ENCODE data around the gene CRAMP1. TPM values are rescaled to one million over a fixed set of nuclear protein-coding genes. Genes with fewer than 3 reads are reported as not detected.

The CRAMP1 gene
- total RNA-seq, 4 donors from 2014 or later, result 9.1 to 15.5 (median 12.5) TPM

DNA sequence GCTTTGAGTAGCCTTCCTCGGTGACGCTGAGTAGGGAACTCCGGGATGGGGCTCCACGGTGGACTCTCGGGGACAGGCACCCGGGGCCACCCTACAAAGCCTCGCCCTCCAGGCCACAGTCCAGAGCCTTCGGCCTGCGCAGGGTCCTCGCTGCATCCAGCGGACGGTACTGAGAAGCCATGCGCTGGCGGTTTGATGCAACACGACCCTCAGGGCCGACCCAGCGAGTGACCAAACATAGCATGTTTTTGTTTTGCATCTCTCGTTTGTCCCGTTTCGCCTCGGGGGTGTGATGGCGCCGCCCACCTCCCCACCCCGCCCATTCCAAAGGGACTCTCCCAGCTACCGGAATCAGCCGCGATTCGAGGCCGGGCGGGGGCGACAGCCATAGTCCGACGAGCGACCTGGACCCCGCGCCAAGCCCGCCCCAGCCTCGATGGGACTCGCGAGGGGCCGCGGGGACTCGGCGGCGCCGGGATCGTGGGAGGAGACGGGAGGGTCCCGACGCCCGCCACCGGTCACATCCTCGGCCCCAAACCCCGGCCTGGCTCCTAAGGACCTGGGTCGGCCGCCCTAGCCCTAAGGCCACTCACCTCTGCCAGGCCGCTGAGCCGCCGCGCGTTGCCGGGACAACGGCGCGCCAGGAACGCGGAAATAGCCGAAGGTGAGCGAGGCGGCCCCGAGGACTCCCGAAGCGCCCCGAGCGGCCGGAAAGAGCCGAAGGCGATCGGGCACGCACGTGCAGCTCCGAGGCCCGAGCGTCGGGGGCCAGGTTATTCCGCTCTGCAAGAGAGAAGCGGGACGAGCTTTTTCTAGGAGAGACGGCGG lies 1.9 kb upstream of the CRAMP1 start:
- TF ChIP-seq POLR2A (IDR thresholded peaks at IDR 0.05; ENCODE audit: low read depth) (no peak), POLR2AphosphoS5 (IDR thresholded peaks at IDR 0.05) (peak; percentile 50 to 74)
- Histone ChIP-seq H3K9me3 (no peaks in the 10 kb centered on the region), H3K4me3 (peak overlapping the region; percentile 88 to 98 (median 94)), H3K27ac (replicated peaks in 1 of 4) (peak overlapping the region; percentile 79 to 94 (median 86)), H3K36me3 (peaks cover 4 to 32% (median 19%) of the 10 kb centered on the region in 4 donors), H3K27me3 (no peaks in the 10 kb centered on the region), H3K4me1 (peaks cover 35 to 52% (median 45%) of the 10 kb centered on the region in 4 donors)
- 0% methylated on average over 17 of the region's 90 CpGs for WGBS
- intact Hi-C loops (cut with DNase I), result loop anchor here (5.0 to 10.0 kb wide), 3 partner anchors 95 to 162 kb away; partner anchors contain the start of genes EME2, MAPK8IP3, MRPS34 and NME3
- peak; percentile 96 for DNase-seq (ENCODE audit: extremely low spot score)

DNA sequence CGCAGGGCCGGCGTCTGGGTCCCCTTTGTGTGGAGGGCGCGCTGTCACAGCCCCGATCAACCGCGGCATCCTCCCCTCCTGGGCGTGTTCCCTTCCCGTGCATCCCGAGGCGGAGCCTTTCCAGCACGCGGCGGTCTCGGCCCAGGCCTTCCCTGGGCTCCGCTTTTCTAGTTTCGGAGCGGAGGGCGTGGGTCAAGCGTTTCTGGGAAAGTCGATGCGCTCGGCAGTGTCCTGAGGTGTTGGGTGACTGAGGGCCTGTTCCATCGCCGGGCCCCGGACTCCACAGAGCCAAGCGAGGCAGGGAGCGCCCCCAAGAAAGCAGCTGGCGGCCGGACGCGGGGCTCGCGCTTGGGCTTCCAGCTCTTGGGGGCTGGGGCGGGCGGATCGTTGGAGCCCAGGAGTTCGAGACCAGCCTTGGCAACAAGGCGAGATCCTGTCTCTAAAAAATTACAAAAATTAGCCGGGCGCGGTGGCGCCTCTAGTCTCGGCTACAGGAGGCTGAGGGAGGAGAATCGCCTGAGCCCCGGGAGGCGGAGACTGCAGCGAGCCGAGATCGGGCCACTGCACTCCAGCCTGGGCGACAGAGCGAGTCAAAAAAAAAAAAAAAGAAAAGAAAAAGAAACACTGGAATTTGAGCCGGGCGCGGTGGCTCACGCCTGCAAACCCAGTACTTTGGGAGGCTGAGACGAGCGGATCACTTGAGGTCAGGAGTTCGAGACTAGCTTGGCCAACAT lies 1.1 kb upstream of the CRAMP1 start:
- WGBS, result 9% methylated on average over 22 of the region's 60 CpGs
- TF ChIP-seq, protein P1, sequence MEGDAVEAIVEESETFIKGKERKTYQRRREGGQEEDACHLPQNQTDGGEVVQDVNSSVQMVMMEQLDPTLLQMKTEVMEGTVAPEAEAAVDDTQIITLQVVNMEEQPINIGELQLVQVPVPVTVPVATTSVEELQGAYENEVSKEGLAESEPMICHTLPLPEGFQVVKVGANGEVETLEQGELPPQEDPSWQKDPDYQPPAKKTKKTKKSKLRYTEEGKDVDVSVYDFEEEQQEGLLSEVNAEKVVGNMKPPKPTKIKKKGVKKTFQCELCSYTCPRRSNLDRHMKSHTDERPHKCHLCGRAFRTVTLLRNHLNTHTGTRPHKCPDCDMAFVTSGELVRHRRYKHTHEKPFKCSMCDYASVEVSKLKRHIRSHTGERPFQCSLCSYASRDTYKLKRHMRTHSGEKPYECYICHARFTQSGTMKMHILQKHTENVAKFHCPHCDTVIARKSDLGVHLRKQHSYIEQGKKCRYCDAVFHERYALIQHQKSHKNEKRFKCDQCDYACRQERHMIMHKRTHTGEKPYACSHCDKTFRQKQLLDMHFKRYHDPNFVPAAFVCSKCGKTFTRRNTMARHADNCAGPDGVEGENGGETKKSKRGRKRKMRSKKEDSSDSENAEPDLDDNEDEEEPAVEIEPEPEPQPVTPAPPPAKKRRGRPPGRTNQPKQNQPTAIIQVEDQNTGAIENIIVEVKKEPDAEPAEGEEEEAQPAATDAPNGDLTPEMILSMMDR (IDR thresholded peaks at IDR 0.05), result no peak
- TF ChIP-seq POLR2AphosphoS5 (IDR thresholded peaks at IDR 0.05), result no peak
- TF ChIP-seq POLR2A (IDR thresholded peaks at IDR 0.05; ENCODE audit: low read depth), result no peak
- TF ChIP-seq EP300 (IDR thresholded peaks at IDR 0.05), result no peak
- H3K9me3 ChIP-seq, result no peaks in the 10 kb centered on the region
- intact Hi-C loops (cut with DNase I), result loop anchor here (5.0 to 10.0 kb wide), 3 partner anchors 94 to 161 kb away; partner anchors contain the start of genes EME2, MAPK8IP3, MRPS34 and NME3
- peak overlapping the region; percentile 79 to 94 (median 86) for H3K27ac ChIP-seq (replicated peaks in 1 of 4)
- no peaks in the 10 kb centered on the region for H3K27me3 ChIP-seq
- no peak for DNase-seq (ENCODE audit: extremely low spot score)
- peak overlapping the region; percentile 88 to 98 (median 94) for H3K4me3 ChIP-seq
- peaks cover 4 to 24% (median 12%) of the 10 kb centered on the region in 4 donors for H3K36me3 ChIP-seq
- H3K4me1 ChIP-seq, result peaks cover 43 to 60% (median 53%) of the 10 kb centered on the region in 4 donors

DNA sequence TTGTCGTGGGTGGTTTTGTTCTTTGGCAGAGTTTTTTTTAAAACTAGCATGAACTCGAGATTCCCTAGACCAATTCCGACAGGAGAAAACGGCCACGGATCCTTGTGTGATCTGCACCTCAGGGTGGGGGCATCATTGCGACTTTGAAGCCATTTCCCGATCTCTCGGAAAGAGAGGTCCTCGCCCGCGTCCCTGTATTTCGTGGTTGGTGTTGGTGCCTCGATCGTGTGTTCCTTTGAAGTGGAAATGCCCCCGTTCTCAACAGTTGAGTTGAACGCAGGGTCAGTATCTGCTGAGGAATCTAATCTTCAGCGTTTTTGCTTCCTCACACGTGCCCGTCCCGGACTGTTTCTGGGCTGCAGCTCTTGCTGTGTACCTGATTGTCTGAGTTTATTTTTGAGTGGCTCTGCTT lies 1.1 kb downstream of the CRAMP1 start:
- intact Hi-C loops (cut with DNase I), result loop anchor here (5.0 to 10.0 kb wide), 3 partner anchors 92 to 159 kb away; partner anchors contain the start of genes EME2, MAPK8IP3, MRPS34 and NME3
- H3K27me3 ChIP-seq, result no peaks in the 10 kb centered on the region
- peaks cover 45 to 69% (median 64%) of the 10 kb centered on the region in 4 donors for H3K4me1 ChIP-seq
- peaks cover 0 to 22% (median 10%) of the 10 kb centered on the region in 4 donors for H3K36me3 ChIP-seq
- no peaks in the 10 kb centered on the region for H3K9me3 ChIP-seq
- 2% methylated on average over 20 of the region's 20 CpGs for WGBS
- no peak for DNase-seq (ENCODE audit: extremely low spot score)
- TF ChIP-seq, protein P1 (IDR thresholded peaks at IDR 0.05), result no peak
- TF ChIP-seq POLR2A (IDR thresholded peaks at IDR 0.05; ENCODE audit: low read depth) (no peak), POLR2AphosphoS5 (IDR thresholded peaks at IDR 0.05) (no peak), EP300 (IDR thresholded peaks at IDR 0.05) (no peak)
- H3K27ac ChIP-seq (replicated peaks in 1 of 4), result peak overlapping the region; percentile 84 to 94 (median 88)
- peak overlapping the region; percentile 88 to 98 (median 94) for H3K4me3 ChIP-seq

DNA sequence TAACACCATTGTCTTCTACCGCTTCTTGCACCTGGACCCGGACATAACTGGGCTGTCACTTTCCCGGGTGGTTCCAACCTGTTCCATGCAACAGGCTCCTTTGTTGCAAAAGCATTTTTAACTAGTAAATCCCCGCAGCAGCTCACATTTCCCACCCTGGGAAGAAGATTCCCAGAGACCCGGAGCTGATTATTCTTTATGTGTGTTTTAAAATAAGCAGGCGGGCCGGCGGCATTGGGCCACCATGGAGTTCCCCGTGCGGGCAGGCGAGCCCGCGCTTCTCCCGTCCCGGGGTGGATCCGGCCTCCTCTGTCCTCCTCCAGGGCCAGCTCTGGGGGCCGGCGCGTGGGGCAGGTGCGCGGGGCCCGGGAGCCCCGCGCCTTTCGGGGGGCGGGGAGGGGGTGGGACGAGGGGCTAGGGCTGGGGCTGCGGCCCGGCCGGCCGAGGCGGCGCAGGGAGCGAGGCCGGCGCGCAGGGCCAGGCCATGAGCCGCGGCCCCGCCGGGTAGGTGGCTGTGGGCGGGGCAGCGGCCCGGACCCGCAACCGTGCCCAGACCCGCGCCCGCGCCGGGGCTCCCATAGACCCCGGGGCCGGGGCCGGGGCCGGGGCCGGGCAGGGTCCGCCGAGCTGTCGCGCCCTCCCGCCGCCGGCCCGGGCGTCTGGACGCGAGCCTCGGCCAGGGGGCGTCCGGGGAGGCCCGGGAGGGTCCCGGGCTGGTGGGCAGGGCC lies 1.7 kb downstream of the CRAMP1 start:
- Histone ChIP-seq H3K36me3 (peaks cover 0 to 23% (median 13%) of the 10 kb centered on the region in 4 donors), H3K4me3 (peak overlapping the region; percentile 88 to 98 (median 94)), H3K4me1 (peaks cover 45 to 71% (median 64%) of the 10 kb centered on the region in 4 donors), H3K27me3 (no peaks in the 10 kb centered on the region), H3K9me3 (no peaks in the 10 kb centered on the region), H3K27ac (replicated peaks in 1 of 4) (peak overlapping the region; percentile 84 to 94 (median 88))
- 1% methylated on average over 16 of the region's 72 CpGs for WGBS
- DNase-seq (ENCODE audit: extremely low spot score), result no peak
- intact Hi-C loops (cut with DNase I), result loop anchor here (5.0 to 10.0 kb wide), 3 partner anchors 91 to 158 kb away; partner anchors contain the start of genes EME2, MAPK8IP3, MRPS34 and NME3
- TF ChIP-seq POLR2A (IDR thresholded peaks at IDR 0.05; ENCODE audit: low read depth) (no peak), EP300 (IDR thresholded peaks at IDR 0.05) (no peak), POLR2AphosphoS5 (IDR thresholded peaks at IDR 0.05) (no peak)
- TF ChIP-seq, protein P1 (IDR thresholded peaks at IDR 0.05), result no peak
